HG02870 (cell line): Measurements from ENCODE around the gene ZCCHC18.

Experiments
- ATAC-seq: cut with Tn5 transposase; IDR thresholded peaks from one replicate; pipeline ENCODE4 v1.9.1; 2021; ENCODE audit warnings: mild to moderate bottlenecking, moderate library complexity; ENCODE audit not compliant: unreplicated experiment

Gene ZCCHC18

DNA sequence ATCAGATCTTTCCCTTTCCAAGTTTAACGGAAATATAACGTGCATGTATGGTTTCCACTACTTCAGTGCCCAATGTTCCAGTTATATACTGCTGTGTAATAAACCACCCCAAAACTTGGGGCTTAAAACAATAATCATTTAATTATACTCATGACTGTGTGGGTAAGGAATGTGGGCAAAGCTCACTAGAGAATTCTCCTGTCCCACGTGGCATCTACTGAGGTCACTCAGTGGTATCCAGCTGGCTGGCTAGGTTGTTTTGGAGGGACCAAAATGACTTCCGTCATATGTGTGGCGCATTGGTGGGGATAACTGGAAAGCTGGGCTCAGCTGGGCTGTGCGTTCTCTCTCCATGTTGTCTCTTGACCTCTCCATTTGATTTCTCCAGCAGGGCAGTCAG lies 18.5 kb downstream of the ZCCHC18 start:
- ATAC-seq: no peak

DNA sequence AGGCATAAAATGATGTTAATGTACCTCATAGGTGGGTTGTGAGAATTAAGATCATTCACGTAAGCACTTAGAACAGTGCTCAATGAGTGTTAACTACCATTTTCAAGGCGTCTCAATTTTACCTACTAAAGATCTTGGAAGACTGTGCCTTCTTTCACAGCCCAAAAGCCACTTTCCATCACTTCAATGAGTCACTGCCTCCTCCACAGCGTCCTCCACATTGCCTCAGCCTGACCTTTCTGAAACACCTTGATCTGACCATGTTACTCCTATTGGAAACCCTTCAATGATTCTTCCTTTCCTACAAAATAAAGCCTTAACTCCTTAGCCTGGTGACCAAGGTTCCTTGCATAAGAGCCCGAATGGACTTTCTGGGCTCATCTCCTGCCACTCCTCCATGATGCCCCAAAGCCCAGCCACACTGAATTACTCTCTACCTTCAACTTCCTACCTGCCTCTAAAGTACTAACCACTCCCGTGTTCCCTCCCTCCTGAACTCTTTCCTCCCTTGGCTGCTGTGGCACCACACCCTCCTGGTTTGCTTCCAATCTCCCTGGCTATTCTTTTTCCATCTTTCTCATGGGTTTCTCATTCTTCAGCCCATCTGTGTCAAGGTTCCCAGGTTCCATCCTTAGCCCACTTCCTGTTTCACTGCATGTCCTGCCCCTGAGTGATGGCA lies 22.4 kb downstream of the ZCCHC18 start:
- ATAC-seq: no peak

- no peak for ATAC-seq
These were observed 23.4 kb downstream of the ZCCHC18 start for GRCh38 chrX:104135677-104136076.

- peak; percentile 72 for ATAC-seq
These were observed 24.1 kb downstream of the ZCCHC18 start for GRCh38 chrX:104136241-104137019.

DNA sequence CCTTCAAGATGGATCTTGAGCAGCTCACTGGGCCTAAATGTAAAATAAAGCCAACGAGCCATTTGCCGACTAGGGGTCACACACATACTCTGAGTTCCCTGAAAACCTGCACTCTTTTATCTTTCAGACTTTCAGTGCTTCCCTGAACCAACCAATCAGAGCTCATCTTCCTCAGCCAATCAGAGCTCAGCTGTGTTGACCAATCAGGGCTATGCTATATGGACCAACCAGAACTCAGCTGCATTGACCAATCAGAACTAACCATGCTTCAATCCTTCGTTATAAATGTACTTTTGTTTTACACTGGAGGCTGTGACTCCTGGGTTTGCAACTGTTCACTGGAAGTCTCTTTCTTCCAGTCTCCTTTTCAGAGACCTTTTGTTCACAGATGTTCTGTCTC lies 25.2 kb downstream of the ZCCHC18 start:
- no peak for ATAC-seq

DNA sequence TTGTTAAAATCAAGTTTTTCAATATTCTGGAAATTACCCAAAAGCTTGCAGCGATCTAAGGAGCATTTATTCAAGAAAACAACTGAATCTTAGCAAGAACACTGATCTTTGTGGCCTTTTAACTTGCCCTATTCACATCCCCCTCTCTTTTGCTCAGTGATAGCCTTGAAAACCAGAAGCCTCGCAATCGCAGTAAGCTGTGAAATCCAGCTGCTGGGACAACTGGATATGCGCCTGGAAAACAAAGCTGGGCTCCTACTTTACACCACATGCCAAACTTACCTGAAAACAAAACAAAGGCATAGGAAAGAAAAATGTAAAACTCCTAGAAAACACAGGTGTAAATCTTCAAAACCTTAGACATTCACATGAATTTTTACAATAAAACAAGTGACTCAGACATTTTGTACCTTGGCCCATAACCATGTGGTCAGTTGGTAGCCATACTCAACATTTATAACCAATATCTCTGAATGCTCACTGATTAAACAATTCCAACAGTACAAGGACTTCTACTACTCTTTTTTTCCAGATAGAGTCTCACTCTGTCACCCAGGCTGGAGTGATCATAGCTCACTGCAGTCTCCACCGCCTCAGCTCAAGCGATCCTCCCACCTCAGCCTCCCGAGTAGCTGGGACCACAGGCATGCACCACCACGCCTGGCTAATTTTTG lies 28.9 kb downstream of the ZCCHC18 start:
- ATAC-seq: no peak

- ATAC-seq: no peak
These were observed 38.7 kb downstream of the ZCCHC18 start for GRCh38 chrX:104151037-104151436.

DNA sequence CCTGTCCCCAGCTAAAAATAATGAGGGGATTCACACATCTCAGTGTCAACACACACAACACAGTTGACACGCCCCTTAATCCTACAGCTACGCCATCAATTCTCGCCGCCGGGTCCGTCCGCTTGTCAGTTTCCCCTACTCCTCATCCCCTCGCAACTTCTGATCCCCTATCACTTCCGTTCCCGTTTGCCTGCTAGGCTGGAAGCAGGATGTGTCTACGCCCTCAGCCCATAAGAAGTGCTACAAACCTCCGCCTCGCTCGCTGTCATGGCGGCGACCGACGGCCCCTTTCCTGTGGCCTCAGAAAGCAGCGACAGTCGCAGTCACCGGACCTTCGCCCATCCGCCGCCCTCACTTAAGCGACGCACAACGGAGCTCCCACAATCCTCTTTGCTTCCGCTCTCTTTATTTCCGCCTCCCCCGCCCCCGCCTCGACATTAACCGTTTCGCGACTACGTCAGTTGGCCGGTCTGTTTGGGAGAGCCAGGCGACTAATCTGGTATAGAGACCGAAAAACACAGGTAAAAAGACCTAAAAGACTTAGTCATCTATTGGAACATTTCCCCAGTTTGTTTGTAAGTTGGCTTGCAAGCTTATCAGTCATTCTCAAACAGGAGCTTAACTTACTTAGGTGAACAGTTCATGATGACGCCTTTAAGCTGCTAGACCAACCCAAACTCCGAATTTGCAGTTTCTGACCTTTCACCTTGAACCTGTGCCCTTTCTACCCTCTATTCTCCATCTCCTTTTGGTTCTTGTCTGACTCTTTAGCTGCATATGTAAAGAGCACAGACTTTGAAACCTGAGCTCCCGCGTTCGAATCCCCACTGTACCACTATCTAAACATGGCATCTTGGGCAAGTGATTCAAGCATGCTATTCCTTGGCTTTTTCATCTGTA lies 44.6 kb downstream of the ZCCHC18 start, which contains the start of gene SLC25A53:
Gene SLC25A53, minus strand, starts transcription at position 380 of the 900 bp plus-strand sequence. CDS start 51,752 bp downstream, outside the sequence.
- ATAC-seq: peak; percentile 90
